ENCODE data around the gene ZNF385D.

The ZNF385D gene

GRCh38 chr3:21751886-21752285 lies 876 bp upstream of the ZNF385D start:
- DNase-seq (ENCODE audit: low read depth): no peak
- no peak overlapping the region for H3K4me3 ChIP-seq (ENCODE audit: low read depth, low read length)
- no peak for TF ChIP-seq CTCF (IDR thresholded peaks at IDR 0.05; ENCODE audit: insufficient read depth, low read depth, low read length, missing control alignments)

- DNase-seq (ENCODE audit: low read depth): peak; percentile 3
- TF ChIP-seq CTCF (IDR thresholded peaks at IDR 0.05; ENCODE audit: insufficient read depth, low read depth, low read length, missing control alignments): no peak
- H3K4me3 ChIP-seq (ENCODE audit: low read depth, low read length): no peak overlapping the region
Observed at GRCh38 chr3:21750080-21750696, 822 bp downstream of the ZNF385D start.

- H3K4me3 ChIP-seq (ENCODE audit: low read depth, low read length): no peak overlapping the region
- no peak for DNase-seq (ENCODE audit: low read depth)
- no peak for TF ChIP-seq CTCF (IDR thresholded peaks at IDR 0.05; ENCODE audit: insufficient read depth, low read depth, low read length, missing control alignments)
Observed at GRCh38 chr3:21747966-21748555, 2.9 kb downstream of the ZNF385D start.

GRCh38 chr3:21747376-21747775 lies 3.6 kb downstream of the ZNF385D start:
- TF ChIP-seq CTCF (IDR thresholded peaks at IDR 0.05; ENCODE audit: insufficient read depth, low read depth, low read length, missing control alignments): no peak
- H3K4me3 ChIP-seq (ENCODE audit: low read depth, low read length): no peak overlapping the region
- no peak for DNase-seq (ENCODE audit: low read depth)

- H3K4me3 ChIP-seq (ENCODE audit: low read depth, low read length): no peak overlapping the region
- DNase-seq (ENCODE audit: low read depth): no peak
- no peak for TF ChIP-seq CTCF (IDR thresholded peaks at IDR 0.05; ENCODE audit: insufficient read depth, low read depth, low read length, missing control alignments)
Observed at GRCh38 chr3:21745966-21746365, 5.0 kb downstream of the ZNF385D start.

- H3K4me3 ChIP-seq (ENCODE audit: low read depth, low read length): no peak overlapping the region
- DNase-seq (ENCODE audit: low read depth): no peak
- no peak for TF ChIP-seq CTCF (IDR thresholded peaks at IDR 0.05; ENCODE audit: insufficient read depth, low read depth, low read length, missing control alignments)
Observed at GRCh38 chr3:21744793-21745192, 6.2 kb downstream of the ZNF385D start.

Data from GM12865 (cell line).